ENCODE results near the gene LOXHD1.

GRCh38 chr18:46702471-46702870 lies 45.5 kb upstream of the LOXHD1 start:
- TF ChIP-seq CTCF (IDR thresholded peaks at IDR 0.05) = no peak
- TF ChIP-seq POLR2A (IDR thresholded peaks at IDR 0.05) = no peak

All from vagina (tissue), 2 donors.